Measurements from ENCODE around the gene CREB5. TPM values are rescaled to one million over a fixed set of nuclear protein-coding genes. Genes with fewer than 3 reads are reported as not detected.

The CREB5 gene
- total and polyA plus RNA-seq, 2 of the 8 experiments (the other 6 are each of a cell fraction or from before 2014, with no cell fraction given), result 2.4 to 2.7 TPM

- no peak for TF ChIP-seq POLR2A (IDR thresholded peaks at IDR 0.05; ENCODE audit: control extremely low read depth in 1 of 2, low read depth in 2 of 2, low read length in 2 of 2)
- TF ChIP-seq PHF8 (conservative IDR thresholded peaks at IDR 0.05; ENCODE audit: low read depth, low read length), result no peak
- TF ChIP-seq KDM4A (IDR thresholded peaks at IDR 0.05; ENCODE audit: low read depth, low read length, severe bottlenecking), result no peak
- TF ChIP-seq SRF (IDR thresholded peaks at IDR 0.05; ENCODE audit: low read depth, low read length), result no peak
- no peak for TF ChIP-seq POU5F1 (IDR thresholded peaks at IDR 0.05; ENCODE audit: low read depth, low read length)
- TF ChIP-seq EGR1 (IDR thresholded peaks at IDR 0.05; ENCODE audit: borderline replicate concordance, low read depth, low read length), result no peak
- TF ChIP-seq BRCA1 (IDR thresholded peaks at IDR 0.05; ENCODE audit: low read depth, low read length), result no peak
- no peak for TF ChIP-seq TEAD4 (IDR thresholded peaks at IDR 0.05; ENCODE audit: low read depth, low read length)
- no peak for TF ChIP-seq RNF2 (IDR thresholded peaks at IDR 0.05; ENCODE audit: borderline replicate concordance, low read depth, low read length, missing control alignments, poor library complexity, severe bottlenecking)
- TF ChIP-seq RXRA (IDR thresholded peaks at IDR 0.05; ENCODE audit: insufficient read depth, low read depth, low read length), result no peak
- TF ChIP-seq HDAC2 (IDR thresholded peaks at IDR 0.05; ENCODE audit: borderline replicate concordance in 1 of 2, low read depth in 2 of 2, low read length in 2 of 2), result no peak
- TF ChIP-seq EP300 (IDR thresholded peaks at IDR 0.05; ENCODE audit: borderline replicate concordance in 1 of 2, low read depth in 2 of 2, low read length in 2 of 2), result no peak
- TF ChIP-seq CBX5 (IDR thresholded peaks at IDR 0.05; ENCODE audit: low read depth, low read length), result no peak
- no peak for TF ChIP-seq SAP30 (IDR thresholded peaks at IDR 0.05; ENCODE audit: insufficient read depth, insufficient replicate concordance, low read length)
- no peak for TF ChIP-seq ZNF274 (IDR thresholded peaks at IDR 0.05; ENCODE audit: borderline replicate concordance, extremely low read depth, low read length)
- no peak for TF ChIP-seq TBP (IDR thresholded peaks at IDR 0.05; ENCODE audit: low read depth, low read length)
- TF ChIP-seq MAX (IDR thresholded peaks at IDR 0.05), result no peak
- no peak for TF ChIP-seq GABPA (IDR thresholded peaks at IDR 0.05; ENCODE audit: borderline replicate concordance, insufficient read depth, low read length)
- no peak for TF ChIP-seq CREB1 (IDR thresholded peaks at IDR 0.05)
Observed at GRCh38 chr7:28564033-28564432, 151.7 kb downstream of the CREB5 start (continued).
